B cell (primary cell): ENCODE measurements around the gene MZF1. TPM values are rescaled to one million over a fixed set of nuclear protein-coding genes. Genes with fewer than 3 reads are reported as not detected.

Experiments
- ATAC-seq: fragments of 200-7000 bp; cut with Tn5 transposase; one replicate; pipeline ENCODE4 v1.10.0; 2021; ENCODE audit warnings: low read depth, mild to moderate bottlenecking, moderate number of reproducible peaks, moderate library complexity
- CTCF ChIA-PET: fragments of 350-600 bp; sonication (Branson Sonifier 250); formaldehyde crosslinking; loops from one replicate; lab custom pipeline; 2021; ENCODE audit warnings: antibody characterized with exemption, inconsistent platforms; lab: Charles Lee
- POLR2A ChIA-PET: fragments of 350-600 bp; sonication (Branson Sonifier 250); formaldehyde crosslinking; loops from one replicate; lab custom pipeline; 2021; ENCODE audit warnings: antibody characterized with exemption; lab: Charles Lee
- DNase-seq: peaks from one replicate; pipeline ENCODE4 v3.0.0; 2013
- H2AFZ ChIP-seq: 2 replicates; pipeline ENCODE4 v1.6.1; 2012; ENCODE audit warnings: mild to moderate bottlenecking, low read depth, low read length; ENCODE audit not compliant: insufficient read depth, poor library complexity, severe bottlenecking
- H3K27ac ChIP-seq, 2 donors: 1 replicate in 1 of 2; 2 replicates in 1 of 2; pipeline ENCODE4 v1.5.1; 2012 to 2013; ENCODE audit warnings: low read length in 2 of 2, mild to moderate bottlenecking in 2 of 2, moderate library complexity in 1 of 2
- H3K27me3 ChIP-seq, 4 experiments: fragments of 200-600 bp in 1 of 4; sonication (generic) in 1 of 4; replicated peaks in 1 of 4; 1 replicate in 2 of 4; 2 replicates in 2 of 4; pipeline versions ENCODE4 v1.6.1 to v1.7.0; 2013 to 2016; ENCODE audit warnings: low read length in 3 of 4, mild to moderate bottlenecking in 2 of 4, mixed read lengths in 1 of 4, moderate library complexity in 1 of 4; ENCODE audit not compliant: insufficient read depth in 4 of 4, control insufficient read depth in 3 of 4; ENCODE audit errors: control extremely low read depth in 1 of 4
- H3K36me3 ChIP-seq, 2 experiments: replicated peaks in 1 of 2; 1 replicate in 1 of 2; 2 replicates in 1 of 2; pipeline versions ENCODE4 v1.6.1 to v1.7.1; 2013; ENCODE audit warnings: low read length in 1 of 2; ENCODE audit not compliant: insufficient read depth in 2 of 2, control insufficient read depth in 1 of 2; ENCODE audit errors: control extremely low read depth in 1 of 2, extremely low read depth in 1 of 2
- H3K4me1 ChIP-seq, 2 donors: fragments of 200-600 bp in 1 of 2; sonication (generic) in 1 of 2; 1 replicate in 1 of 2; 2 replicates in 1 of 2; pipeline versions ENCODE4 v1.5.1 to v1.6.1; 2013 to 2017; ENCODE audit warnings: low read length in 2 of 2; ENCODE audit not compliant: control insufficient read depth in 2 of 2, insufficient read depth in 2 of 2
- H3K4me2 ChIP-seq: replicated peaks from 2 replicates; pipeline ENCODE3; 2012; ENCODE audit warnings: mild to moderate bottlenecking, low read depth, low read length; ENCODE audit not compliant: poor library complexity, severe bottlenecking
- H3K4me3 ChIP-seq, 5 experiments: fragments of 200-600 bp in 1 of 5; sonication (generic) in 1 of 5; 1 replicate in 3 of 5; 2 replicates in 2 of 5; pipeline versions ENCODE4 v1.5.1 to v1.7.0; 2011 to 2016; ENCODE audit warnings: low read length in 4 of 5, mild to moderate bottlenecking in 4 of 5, low read depth in 2 of 5, control low read depth in 1 of 5, moderate library complexity in 1 of 5; ENCODE audit not compliant: insufficient read depth in 1 of 5; ENCODE audit errors: control extremely low read depth in 1 of 5, extremely low read depth in 1 of 5
- H3K79me2 ChIP-seq: fragments of 200-600 bp; sonication (generic); one replicate; pipeline ENCODE4 v1.6.0; 2016; ENCODE audit warnings: low read length; ENCODE audit not compliant: control insufficient read depth, insufficient read depth
- H3K9ac ChIP-seq: fragments of 200-600 bp; sonication (generic); 2 replicates; pipeline ENCODE4 v1.6.1; 2017; ENCODE audit warnings: mild to moderate bottlenecking, low read length, moderate library complexity
- H3K9me3 ChIP-seq, 3 donors: one replicate each; pipeline versions ENCODE4 v1.6.1 to v1.7.1; 2013; ENCODE audit warnings: low read length in 2 of 3; ENCODE audit not compliant: control insufficient read depth in 2 of 3, insufficient read depth in 1 of 3; ENCODE audit errors: control extremely low read depth in 1 of 3
- H4K20me1 ChIP-seq: 2 replicates; pipeline ENCODE4 v1.6.0; 2012; ENCODE audit warnings: mild to moderate bottlenecking, low read length; ENCODE audit not compliant: insufficient read depth, control insufficient read depth, poor library complexity, severe bottlenecking
- H3K27ac Mint-ChIP-seq: one replicate; pipeline ENCODE4 v1.8.0; 2021; ENCODE audit warnings: mixed read lengths
- H3K27me3 Mint-ChIP-seq: one replicate; pipeline ENCODE4 v1.8.0; 2021; ENCODE audit warnings: mixed read lengths
- H3K4me1 Mint-ChIP-seq: one replicate; pipeline ENCODE4 v1.8.0; 2021; ENCODE audit warnings: mixed read lengths
- H3K4me3 Mint-ChIP-seq: one replicate; pipeline ENCODE4 v1.8.0; 2021; ENCODE audit warnings: mixed read lengths
- H3K9me3 Mint-ChIP-seq: one replicate; pipeline ENCODE4 v1.8.0; 2022; ENCODE audit warnings: mixed read lengths; ENCODE audit not compliant: insufficient read depth
- CTCF ChIP-seq: fragments of 200-600 bp; IDR thresholded peaks from one replicate; pipeline ENCODE4 v1.8.0; 2022; ENCODE audit warnings: antibody characterized with exemption, mild to moderate bottlenecking
- EZH2 ChIP-seq: IDR thresholded peaks from 2 replicates; pipeline ENCODE4 v1.6.1; 2012; ENCODE audit warnings: borderline replicate concordance, low read depth, mild to moderate bottlenecking, moderate library complexity, low read length; ENCODE audit not compliant: insufficient read depth, poor library complexity, severe bottlenecking
- WGBS: methylation state at CpG from one replicate; pipeline ENCODE4 v1.1.5; 2013; ENCODE audit warnings: missing lambda C conversion rate; ENCODE audit not compliant: insufficient coverage; 5-methylcytosine and 5-hydroxymethylcytosine counted together
- intact Hi-C: fragments of 100-400 bp; cut with micrococcal nuclease; formaldehyde crosslinking; loops from one replicate; pipeline ENCODE4 v1.10.0; 2022
- polyA plus RNA-seq: library from polyadenylated mRNA; depleted of rRNA; stranded (reverse); fragments of >200 nt; gene quantifications from 2 replicates; pipeline ENCODE4 v1.2.3, GENCODE V29; 2012
- total RNA-seq, 2 donors: library from RNA; stranded (reverse); fragments of 120-200 nt in 1 of 2; gene quantifications; 1 replicate in 1 of 2; 2 replicates in 1 of 2; pipeline versions ENCODE4 v1.2.3 to v1.2.4, GENCODE V29; 2013 to 2022

MZF1 gene
- total and polyA plus RNA-seq, 2 donors (not counting 1 experiment from before 2014, with no cell fraction given) = 79.4 to 95.8 TPM

DNA sequence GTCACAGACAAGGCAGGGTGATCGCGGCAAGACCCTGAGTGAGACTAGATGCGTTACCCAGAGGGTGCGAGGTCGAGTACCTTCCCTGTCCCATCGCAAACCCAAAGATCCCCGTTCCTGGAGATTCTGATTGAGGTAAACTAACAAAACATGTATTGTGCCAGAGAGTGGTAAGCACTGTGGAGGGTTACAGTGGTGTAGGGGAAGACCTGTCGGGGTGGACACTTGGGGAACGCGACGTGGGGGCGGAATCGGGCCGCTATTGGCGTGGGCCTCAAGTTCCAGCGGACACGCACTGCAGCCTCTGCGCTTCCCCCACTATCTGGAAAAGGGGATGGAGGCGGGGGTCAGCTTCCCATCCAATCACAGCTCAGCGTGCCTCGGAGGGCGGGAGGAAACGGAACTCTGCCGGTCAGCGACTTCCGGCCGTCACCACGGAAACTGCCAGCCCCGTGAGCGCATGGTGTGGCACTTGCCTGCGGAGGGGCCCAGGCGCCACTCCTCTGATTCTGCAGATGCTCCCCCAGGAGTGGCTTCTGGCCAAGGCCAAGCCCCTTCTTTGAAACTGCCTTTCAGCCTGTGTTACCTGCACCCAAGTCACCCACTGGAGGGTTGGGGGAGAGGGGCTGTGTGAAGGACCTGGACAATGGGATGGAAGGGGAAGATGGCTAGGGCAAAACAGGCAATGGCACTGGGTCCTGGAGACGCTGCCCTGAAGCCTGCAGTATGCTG is 13.7 kb downstream of the MZF1 start:
- ATAC-seq (peak; percentile 2), DNase-seq (peak; percentile 76)
- CTCF ChIA-PET = interaction anchor here (0.7 to 1.5 kb wide), 2 partner anchors 12 to 40 kb away, joined by 3 to 8 read pairs; partner anchors contain the start of gene ZBTB45
- Mint-ChIP-seq H3K4me1 (peaks cover 78% of the 10 kb centered on the region), H3K27ac (peak overlapping the region; percentile 98), H3K9me3 (no peaks in the 10 kb centered on the region), H3K4me3 (peak overlapping the region; percentile 96), H3K27me3 (no peaks in the 10 kb centered on the region)
- peaks cover 41 to 62% of the 10 kb centered on the region in 2 donors for H3K4me1 ChIP-seq
- H3K79me2 ChIP-seq = peaks cover 33% of the 10 kb centered on the region
- H2AFZ ChIP-seq = peak overlapping the region; percentile 89
- intact Hi-C loops = loop anchor here (1.0 kb wide), 2 partner anchors 14 to 15 kb away; partner anchors contain the start of genes MZF1 and TRIM28
- peak overlapping the region; percentile 74 to 98 for H3K27ac ChIP-seq
- H3K4me2 ChIP-seq = peak overlapping the region; percentile 97
- H3K36me3 ChIP-seq = peaks cover 4 to 12% of the 10 kb centered on the region in 2 experiments
- peak overlapping the region; percentile 90 for H3K9ac ChIP-seq
- peaks cover 16% of the 10 kb centered on the region for H4K20me1 ChIP-seq
- no peaks in the 10 kb centered on the region for H3K27me3 ChIP-seq
- POLR2A ChIA-PET = interaction anchor here (0.6 to 3.5 kb wide), 4 partner anchors 13 to 409 kb away, joined by 3 to 23 read pairs (median 8); partner anchors contain the start of genes MZF1, ZBTB45 and ZNF329
- peak overlapping the region; percentile 57 to 95 (median 85) for H3K4me3 ChIP-seq
- peaks cover 0 to 9% (median 0%) of the 10 kb centered on the region in 3 donors for H3K9me3 ChIP-seq
- under 1% methylated on average over 29 of the region's 33 CpGs for WGBS
- TF ChIP-seq CTCF = no peak
- no peak for TF ChIP-seq EZH2
